Measurements from ENCODE around the gene SEPTIN12.

DNA sequence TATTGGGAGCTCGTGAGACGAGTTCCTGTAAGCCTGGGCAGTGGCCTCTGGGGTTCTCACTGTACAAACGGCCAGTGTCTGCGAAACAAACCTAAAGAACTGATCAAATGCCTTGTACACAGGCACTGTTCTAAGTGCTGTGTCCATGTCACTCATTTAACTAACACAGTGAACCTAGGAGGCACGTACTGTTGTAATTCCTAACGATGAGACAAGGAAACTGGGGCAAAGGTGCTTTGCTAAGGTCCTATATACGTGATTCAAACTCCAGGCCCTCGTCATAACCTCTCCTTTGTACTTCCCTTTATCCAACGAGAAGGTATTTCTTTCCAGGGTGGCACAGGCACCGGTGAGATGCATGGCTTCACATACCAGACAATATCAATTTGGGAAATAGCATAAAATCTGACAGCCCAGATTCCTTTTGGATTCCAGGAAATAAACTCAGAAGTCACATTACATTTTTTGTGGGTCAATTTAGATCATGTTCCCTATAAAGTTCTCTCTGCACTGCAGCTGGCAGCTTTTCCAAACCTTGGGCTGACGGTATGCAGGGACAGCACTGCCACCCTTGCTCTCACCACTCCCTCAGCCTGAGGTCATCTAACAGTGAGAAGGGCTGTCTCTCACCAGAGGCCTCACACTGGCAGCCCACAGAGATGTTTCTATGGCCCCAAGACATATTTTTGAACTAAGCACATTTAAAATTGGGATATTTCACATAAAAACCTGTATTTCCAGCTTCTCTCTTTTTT is 40.6 kb upstream of the SEPTIN12 start:
- TF ChIP-seq, protein P1, sequence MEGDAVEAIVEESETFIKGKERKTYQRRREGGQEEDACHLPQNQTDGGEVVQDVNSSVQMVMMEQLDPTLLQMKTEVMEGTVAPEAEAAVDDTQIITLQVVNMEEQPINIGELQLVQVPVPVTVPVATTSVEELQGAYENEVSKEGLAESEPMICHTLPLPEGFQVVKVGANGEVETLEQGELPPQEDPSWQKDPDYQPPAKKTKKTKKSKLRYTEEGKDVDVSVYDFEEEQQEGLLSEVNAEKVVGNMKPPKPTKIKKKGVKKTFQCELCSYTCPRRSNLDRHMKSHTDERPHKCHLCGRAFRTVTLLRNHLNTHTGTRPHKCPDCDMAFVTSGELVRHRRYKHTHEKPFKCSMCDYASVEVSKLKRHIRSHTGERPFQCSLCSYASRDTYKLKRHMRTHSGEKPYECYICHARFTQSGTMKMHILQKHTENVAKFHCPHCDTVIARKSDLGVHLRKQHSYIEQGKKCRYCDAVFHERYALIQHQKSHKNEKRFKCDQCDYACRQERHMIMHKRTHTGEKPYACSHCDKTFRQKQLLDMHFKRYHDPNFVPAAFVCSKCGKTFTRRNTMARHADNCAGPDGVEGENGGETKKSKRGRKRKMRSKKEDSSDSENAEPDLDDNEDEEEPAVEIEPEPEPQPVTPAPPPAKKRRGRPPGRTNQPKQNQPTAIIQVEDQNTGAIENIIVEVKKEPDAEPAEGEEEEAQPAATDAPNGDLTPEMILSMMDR (conservative IDR thresholded peaks at IDR 0.05; ENCODE audit: low read length) = no peak
- no peak for TF ChIP-seq EZH2phosphoT487 (IDR thresholded peaks at IDR 0.05; ENCODE audit: borderline replicate concordance)
